Coronary artery (tissue), 2 donors: ENCODE measurements around the gene IFT74.
A peak's percentile ranks its signal among the peaks of the same experiment; 100 is the strongest.

Experiments used
- DNase-seq: peaks from one replicate; pipeline ENCODE4 v3.0.0-alpha.2; 2017; ENCODE audit warnings: low spot score
- H3K27ac ChIP-seq, 2 donors: fragments of 200-600 bp; sonication (generic); one replicate each; pipeline ENCODE4 v1.5.1; 2016 to 2019
- H3K4me3 ChIP-seq: fragments of 200-600 bp; sonication (generic); 2 replicates; pipeline ENCODE4 v1.5.1; 2016; ENCODE audit warnings: mild to moderate bottlenecking, moderate library complexity
- CTCF ChIP-seq: fragments of 200-600 bp; sonication (generic); IDR thresholded peaks from one replicate; pipeline ENCODE4 v1.5.1; 2019; ENCODE audit warnings: antibody characterized with exemption

The IFT74 gene

GRCh38 chr9:26937816-26938371 is 18.3 kb upstream of the IFT74 start:
- no peak for TF ChIP-seq CTCF
- DNase-seq: no peak
- no peak overlapping the region for H3K27ac ChIP-seq
- no peak overlapping the region for H3K4me3 ChIP-seq

- Histone ChIP-seq H3K27ac (no peak overlapping the region), H3K4me3 (no peak overlapping the region)
- DNase-seq: no peak
- no peak for TF ChIP-seq CTCF
Measured at GRCh38 chr9:26939955-26940711, 16.1 kb upstream of the IFT74 start.

- no peak for DNase-seq
- Histone ChIP-seq H3K27ac (no peak overlapping the region), H3K4me3 (no peak overlapping the region)
- TF ChIP-seq CTCF: no peak
Measured at GRCh38 chr9:26940779-26941178, 15.4 kb upstream of the IFT74 start.

GRCh38 chr9:26945591-26945990 is 10.6 kb upstream of the IFT74 start:
- TF ChIP-seq CTCF: no peak
- Histone ChIP-seq H3K4me3 (peak overlapping the region; percentile 99), H3K27ac (no peak overlapping the region)
- no peak for DNase-seq

- Histone ChIP-seq H3K27ac (peak within 1 kb of the TSS; percentile 90 to 99), H3K4me3 (peak within 1 kb of the TSS; percentile 99)
- peak; percentile 94 for DNase-seq
- TF ChIP-seq CTCF: no peak
Measured at GRCh38 chr9:26946753-26947727, 9.2 kb upstream of the IFT74 start, which contains the start of gene PLAA. TSS of gene PLAA (minus strand) at chr9:26947242. CDS start at chr9:26947045, 197 bp downstream.

- no peak for DNase-seq
- peak overlapping the region; percentile 90 to 99 for H3K27ac ChIP-seq
- H3K4me3 ChIP-seq: peak overlapping the region; percentile 99
- TF ChIP-seq CTCF: no peak
Measured at GRCh38 chr9:26947736-26948135, 8.5 kb upstream of the IFT74 start.
